ENCODE measurements around the gene NCR3LG1.

NCR3LG1 gene

GRCh38 chr11:17388609-17389210, 37.1 kb downstream of the NCR3LG1 start, which contains the start of gene KCNJ11:
Gene KCNJ11 (minus strand): TSS chr11:17388659. CDS start chr11:17388091, 568 bp downstream.
- no peak for TF ChIP-seq TAF1 (IDR thresholded peaks at IDR 0.05; ENCODE audit: borderline replicate concordance, insufficient read depth, low read length)
- TF ChIP-seq FOXP2 (optimal IDR thresholded peaks at IDR 0.05; ENCODE audit: borderline replicate concordance, extremely low read depth, extremely low read length, insufficient read depth): no peak
- TF ChIP-seq, protein P1, sequence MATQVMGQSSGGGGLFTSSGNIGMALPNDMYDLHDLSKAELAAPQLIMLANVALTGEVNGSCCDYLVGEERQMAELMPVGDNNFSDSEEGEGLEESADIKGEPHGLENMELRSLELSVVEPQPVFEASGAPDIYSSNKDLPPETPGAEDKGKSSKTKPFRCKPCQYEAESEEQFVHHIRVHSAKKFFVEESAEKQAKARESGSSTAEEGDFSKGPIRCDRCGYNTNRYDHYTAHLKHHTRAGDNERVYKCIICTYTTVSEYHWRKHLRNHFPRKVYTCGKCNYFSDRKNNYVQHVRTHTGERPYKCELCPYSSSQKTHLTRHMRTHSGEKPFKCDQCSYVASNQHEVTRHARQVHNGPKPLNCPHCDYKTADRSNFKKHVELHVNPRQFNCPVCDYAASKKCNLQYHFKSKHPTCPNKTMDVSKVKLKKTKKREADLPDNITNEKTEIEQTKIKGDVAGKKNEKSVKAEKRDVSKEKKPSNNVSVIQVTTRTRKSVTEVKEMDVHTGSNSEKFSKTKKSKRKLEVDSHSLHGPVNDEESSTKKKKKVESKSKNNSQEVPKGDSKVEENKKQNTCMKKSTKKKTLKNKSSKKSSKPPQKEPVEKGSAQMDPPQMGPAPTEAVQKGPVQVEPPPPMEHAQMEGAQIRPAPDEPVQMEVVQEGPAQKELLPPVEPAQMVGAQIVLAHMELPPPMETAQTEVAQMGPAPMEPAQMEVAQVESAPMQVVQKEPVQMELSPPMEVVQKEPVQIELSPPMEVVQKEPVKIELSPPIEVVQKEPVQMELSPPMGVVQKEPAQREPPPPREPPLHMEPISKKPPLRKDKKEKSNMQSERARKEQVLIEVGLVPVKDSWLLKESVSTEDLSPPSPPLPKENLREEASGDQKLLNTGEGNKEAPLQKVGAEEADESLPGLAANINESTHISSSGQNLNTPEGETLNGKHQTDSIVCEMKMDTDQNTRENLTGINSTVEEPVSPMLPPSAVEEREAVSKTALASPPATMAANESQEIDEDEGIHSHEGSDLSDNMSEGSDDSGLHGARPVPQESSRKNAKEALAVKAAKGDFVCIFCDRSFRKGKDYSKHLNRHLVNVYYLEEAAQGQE (IDR thresholded peaks at IDR 0.05; ENCODE audit: insufficient read depth in 1 of 2, low read depth in 2 of 2, low read length in 2 of 2): no peak
- no peak for TF ChIP-seq SIN3A (IDR thresholded peaks at IDR 0.05; ENCODE audit: borderline replicate concordance, insufficient read depth, low read length)
- no peak for TF ChIP-seq POLR2AphosphoS5 (IDR thresholded peaks at IDR 0.05; ENCODE audit: low read depth, low read length)

- TF ChIP-seq TAF1 (IDR thresholded peaks at IDR 0.05; ENCODE audit: borderline replicate concordance, insufficient read depth, low read length) (no peak), SIN3A (IDR thresholded peaks at IDR 0.05; ENCODE audit: borderline replicate concordance, insufficient read depth, low read length) (no peak), POLR2AphosphoS5 (IDR thresholded peaks at IDR 0.05; ENCODE audit: low read depth, low read length) (no peak), FOXP2 (optimal IDR thresholded peaks at IDR 0.05; ENCODE audit: borderline replicate concordance, extremely low read depth, extremely low read length, insufficient read depth) (no peak)
- TF ChIP-seq, protein P1 (IDR thresholded peaks at IDR 0.05; ENCODE audit: insufficient read depth in 1 of 2, low read depth in 2 of 2, low read length in 2 of 2): no peak
These were observed 37.8 kb downstream of the NCR3LG1 start for GRCh38 chr11:17389211-17389956.

- TF ChIP-seq SIN3A (IDR thresholded peaks at IDR 0.05; ENCODE audit: borderline replicate concordance, insufficient read depth, low read length) (no peak), TAF1 (IDR thresholded peaks at IDR 0.05; ENCODE audit: borderline replicate concordance, insufficient read depth, low read length) (no peak)
- TF ChIP-seq, protein P1 (IDR thresholded peaks at IDR 0.05; ENCODE audit: insufficient read depth in 1 of 2, low read depth in 2 of 2, low read length in 2 of 2): no peak
These were observed 38.5 kb downstream of the NCR3LG1 start for GRCh38 chr11:17389957-17390649.

- TF ChIP-seq, protein P1 (IDR thresholded peaks at IDR 0.05; ENCODE audit: insufficient read depth in 1 of 2, low read depth in 2 of 2, low read length in 2 of 2): no peak
- TF ChIP-seq SIN3A (IDR thresholded peaks at IDR 0.05; ENCODE audit: borderline replicate concordance, insufficient read depth, low read length): no peak
- TF ChIP-seq FOXP2 (optimal IDR thresholded peaks at IDR 0.05; ENCODE audit: borderline replicate concordance, extremely low read depth, extremely low read length, insufficient read depth): no peak
- no peak for TF ChIP-seq POLR2AphosphoS5 (IDR thresholded peaks at IDR 0.05; ENCODE audit: low read depth, low read length)
- no peak for TF ChIP-seq TAF1 (IDR thresholded peaks at IDR 0.05; ENCODE audit: borderline replicate concordance, insufficient read depth, low read length)
These were observed 40.1 kb downstream of the NCR3LG1 start for GRCh38 chr11:17391493-17392355.
